Neuronal stem cell (in vitro differentiated cells): Measurements from ENCODE around the gene SLC8B1.

ENCODE experiments used
- DNase-seq: peaks from one replicate; pipeline ENCODE4 v3.0.0-alpha.2; 2013; ENCODE audit warnings: low spot score
- H2AFZ ChIP-seq: one replicate; pipeline ENCODE4 v1.6.1; 2013; ENCODE audit warnings: mild to moderate bottlenecking, low read length, inconsistent platforms
- H2AK5ac ChIP-seq: 2 replicates; pipeline ENCODE4 v1.6.1; 2013; ENCODE audit warnings: low read depth, mild to moderate bottlenecking, inconsistent platforms, low read length, moderate library complexity, mixed read lengths
- H2BK120ac ChIP-seq: 2 replicates; pipeline ENCODE4 v1.6.1; 2013; ENCODE audit warnings: low read depth, mild to moderate bottlenecking, inconsistent platforms, low read length, moderate library complexity, mixed read lengths
- H2BK12ac ChIP-seq: one replicate; pipeline ENCODE4 v1.6.1; 2013; ENCODE audit warnings: low read length, inconsistent platforms
- H2BK15ac ChIP-seq: 2 replicates; pipeline ENCODE4 v1.6.1; 2013; ENCODE audit warnings: mild to moderate bottlenecking, low read length, inconsistent platforms, mixed read lengths
- H2BK5ac ChIP-seq: one replicate; pipeline ENCODE4 v1.6.1; 2013; ENCODE audit warnings: inconsistent platforms, mild to moderate bottlenecking, low read length, moderate library complexity
- H3K14ac ChIP-seq: one replicate; pipeline ENCODE4 v1.6.1; 2013; ENCODE audit warnings: low read length, inconsistent platforms
- H3K18ac ChIP-seq: 2 replicates; pipeline ENCODE4 v1.6.1; 2013; ENCODE audit warnings: low read length, inconsistent platforms
- H3K23ac ChIP-seq: 2 replicates; pipeline ENCODE4 v1.6.1; 2013; ENCODE audit warnings: low read depth, mild to moderate bottlenecking, mixed read lengths, low read length, inconsistent platforms; ENCODE audit not compliant: poor library complexity
- H3K27ac ChIP-seq: replicated peaks from 3 replicates; pipeline ENCODE4 v1.5.1; 2013; ENCODE audit warnings: low read length, inconsistent platforms
- H3K27me3 ChIP-seq, 3 experiments: 2 replicates each; pipeline ENCODE4 v1.6.1; 2013; ENCODE audit warnings: low read length in 3 of 3, mild to moderate bottlenecking in 2 of 3, inconsistent platforms in 1 of 3, low read depth in 1 of 3, mixed read lengths in 1 of 3, moderate library complexity in 1 of 3; ENCODE audit not compliant: control insufficient read depth in 3 of 3, insufficient read depth in 3 of 3
- H3K36me3 ChIP-seq, 2 donors: replicated peaks in 1 of 2; 2 replicates each; pipeline ENCODE4 v1.6.1; 2013; ENCODE audit warnings: low read length in 2 of 2; ENCODE audit not compliant: control insufficient read depth in 2 of 2, insufficient read depth in 2 of 2
- H3K4ac ChIP-seq: 2 replicates; pipeline ENCODE4 v1.6.1; 2013; ENCODE audit warnings: inconsistent platforms, mild to moderate bottlenecking, low read length, moderate library complexity
- H3K4me1 ChIP-seq, 2 donors: 1 replicate in 1 of 2; 2 replicates in 1 of 2; pipeline ENCODE4 v1.6.1; 2013; ENCODE audit warnings: low read length in 2 of 2, low read depth in 1 of 2; ENCODE audit not compliant: control insufficient read depth in 2 of 2, insufficient read depth in 1 of 2
- H3K4me2 ChIP-seq: one replicate; pipeline ENCODE4 v1.6.1; 2013; ENCODE audit warnings: mild to moderate bottlenecking, low read length, inconsistent platforms; ENCODE audit not compliant: insufficient read depth, poor library complexity, severe bottlenecking
- H3K4me3 ChIP-seq, 2 donors: 2 replicates each; pipeline ENCODE4 v1.5.1; 2013; ENCODE audit warnings: low read length in 2 of 2, mild to moderate bottlenecking in 2 of 2, inconsistent platforms in 1 of 2, moderate library complexity in 1 of 2
- H3K79me1 ChIP-seq: one replicate; pipeline ENCODE4 v1.6.1; 2013; ENCODE audit warnings: low read depth, mild to moderate bottlenecking, inconsistent platforms, low read length, moderate library complexity
- H3K9ac ChIP-seq: one replicate; pipeline ENCODE4 v1.6.1; 2013; ENCODE audit warnings: mild to moderate bottlenecking, low read depth, low read length, inconsistent platforms; ENCODE audit not compliant: poor library complexity
- H3K9me3 ChIP-seq, 2 donors: replicated peaks in 1 of 2; 2 replicates each; pipeline versions ENCODE3 to v1.6.1; 2013; ENCODE audit warnings: low read length in 2 of 2, mild to moderate bottlenecking in 2 of 2, inconsistent platforms in 1 of 2, low read depth in 1 of 2, mixed read lengths in 1 of 2, moderate library complexity in 1 of 2; ENCODE audit not compliant: control insufficient read depth in 2 of 2, insufficient read depth in 1 of 2
- H4K8ac ChIP-seq: one replicate; pipeline ENCODE4 v1.6.1; 2013; ENCODE audit warnings: low read depth, mild to moderate bottlenecking, inconsistent platforms, low read length, moderate library complexity
- H4K91ac ChIP-seq: one replicate; pipeline ENCODE4 v1.6.1; 2013; ENCODE audit warnings: low read length, low read depth, mild to moderate bottlenecking, inconsistent platforms; ENCODE audit not compliant: poor library complexity
- WGBS, 2 donors: extraction: QIAGEN DNeasy Blood & Tissue Kit; methylation state at CpG; one replicate each; pipeline ENCODE4 v1.1.7; 2013; ENCODE audit warnings: missing lambda C conversion rate in 2 of 2, mixed read lengths in 1 of 2; ENCODE audit not compliant: insufficient read length in 2 of 2, insufficient replicate concordance in 1 of 2; ENCODE audit errors: extremely low coverage in 2 of 2; 5-methylcytosine and 5-hydroxymethylcytosine counted together

Gene SLC8B1

DNA sequence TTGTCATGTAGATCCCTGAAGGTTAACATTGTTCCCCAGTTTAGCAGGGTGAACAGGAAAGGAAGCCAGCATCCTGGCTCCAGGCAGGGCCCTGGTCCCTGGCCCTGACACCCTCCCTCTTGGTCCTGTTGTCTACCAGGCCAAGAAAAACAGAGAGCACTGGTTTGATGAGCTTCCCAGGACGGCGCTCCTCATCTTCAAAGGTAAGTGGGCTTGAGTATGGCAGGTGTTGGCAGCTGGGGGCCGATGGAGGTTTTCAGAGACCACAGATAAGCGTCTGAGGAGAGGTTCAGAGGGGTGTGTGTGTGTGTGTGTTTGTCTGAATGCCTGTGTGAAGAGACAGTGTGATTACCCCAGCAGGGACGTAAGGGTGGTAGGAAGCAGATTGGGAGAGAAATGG, 56.3 kb downstream of the SLC8B1 start:
- H3K4ac ChIP-seq: no peak overlapping the region
- DNase-seq: no peak
- no peak overlapping the region for H2BK5ac ChIP-seq
- no peak overlapping the region for H3K18ac ChIP-seq
- H3K4me2 ChIP-seq: no peak overlapping the region
- H3K79me1 ChIP-seq: peaks cover 2% of the 10 kb centered on the region
- H3K4me1 ChIP-seq: peaks cover 7 to 14% of the 10 kb centered on the region in 2 donors
- no peak overlapping the region for H2BK120ac ChIP-seq
- H2BK15ac ChIP-seq: no peak overlapping the region
- no peak overlapping the region for H3K27ac ChIP-seq
- WGBS, 2 donors: no CpG with 5 or more reads among the region's 5 CpGs
- peaks cover 0 to 2% of the 10 kb centered on the region in 2 donors for H3K36me3 ChIP-seq
- peak overlapping the region; percentile 47 for H3K14ac ChIP-seq
- no peak overlapping the region for H3K4me3 ChIP-seq
- peak overlapping the region; percentile 37 for H3K9ac ChIP-seq
- H3K27me3 ChIP-seq: no peaks in the 10 kb centered on the region
- no peak overlapping the region for H2BK12ac ChIP-seq
- no peak overlapping the region for H2AK5ac ChIP-seq
- H4K8ac ChIP-seq: no peak overlapping the region
- no peaks in the 10 kb centered on the region for H3K9me3 ChIP-seq
- H2AFZ ChIP-seq: no peak overlapping the region
- H4K91ac ChIP-seq: no peak overlapping the region
- no peak overlapping the region for H3K23ac ChIP-seq

DNA sequence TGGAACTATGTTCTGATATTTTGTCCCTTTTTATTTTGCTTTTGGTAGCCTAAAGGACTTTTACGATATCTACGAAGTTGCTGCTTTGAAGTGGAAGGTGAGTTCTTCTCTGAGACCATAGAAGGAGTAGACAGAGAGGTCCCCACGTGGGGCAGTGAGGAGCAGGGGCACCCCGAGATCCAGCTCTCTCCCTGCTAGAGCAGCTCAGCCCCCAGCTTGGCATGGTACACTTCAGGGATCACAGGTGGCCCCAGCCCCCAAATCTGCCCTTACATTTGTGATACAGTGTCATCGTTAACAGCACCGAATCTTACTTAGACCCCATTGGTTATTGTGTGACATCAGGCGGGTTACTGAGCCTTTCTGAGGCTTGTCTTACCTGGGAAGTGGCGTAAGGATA, 56.8 kb downstream of the SLC8B1 start:
- no peak overlapping the region for H3K18ac ChIP-seq
- H2AK5ac ChIP-seq: no peak overlapping the region
- DNase-seq: no peak
- peaks cover 0 to 2% of the 10 kb centered on the region in 2 donors for H3K36me3 ChIP-seq
- H3K27me3 ChIP-seq: no peaks in the 10 kb centered on the region
- no peaks in the 10 kb centered on the region for H3K9me3 ChIP-seq
- peaks cover 7 to 17% of the 10 kb centered on the region in 2 donors for H3K4me1 ChIP-seq
- no peak overlapping the region for H3K23ac ChIP-seq
- no peak overlapping the region for H2BK120ac ChIP-seq
- H2BK12ac ChIP-seq: no peak overlapping the region
- no peak overlapping the region for H2AFZ ChIP-seq
- H3K4ac ChIP-seq: no peak overlapping the region
- H3K27ac ChIP-seq: no peak overlapping the region
- no peak overlapping the region for H3K4me3 ChIP-seq
- no peak overlapping the region for H3K14ac ChIP-seq
- H3K9ac ChIP-seq: no peak overlapping the region
- no peak overlapping the region for H2BK5ac ChIP-seq
- H3K79me1 ChIP-seq: peaks cover 2% of the 10 kb centered on the region
- H4K91ac ChIP-seq: no peak overlapping the region
- H4K8ac ChIP-seq: no peak overlapping the region
- H3K4me2 ChIP-seq: no peak overlapping the region
- no peak overlapping the region for H2BK15ac ChIP-seq
- WGBS, 2 donors: no CpG with 5 or more reads among the region's 8 CpGs

GRCh38 chr12:113277511-113277910, 57.4 kb downstream of the SLC8B1 start:
- DNase-seq: no peak
- Histone ChIP-seq H3K36me3 (peaks cover 0 to 2% of the 10 kb centered on the region in 2 donors), H3K18ac (no peak overlapping the region), H3K9ac (no peak overlapping the region), H4K8ac (no peak overlapping the region), H2BK5ac (peak overlapping the region; percentile 30), H3K79me1 (peaks cover 2% of the 10 kb centered on the region), H3K9me3 (no peaks in the 10 kb centered on the region), H2BK12ac (no peak overlapping the region), H3K4me2 (no peak overlapping the region), H3K4me1 (peaks cover 13 to 23% of the 10 kb centered on the region in 2 donors), H3K4me3 (no peak overlapping the region), H3K23ac (no peak overlapping the region), H2AK5ac (no peak overlapping the region), H2BK120ac (no peak overlapping the region), H2AFZ (no peak overlapping the region), H2BK15ac (no peak overlapping the region), H3K27me3 (no peaks in the 10 kb centered on the region), H4K91ac (no peak overlapping the region), H3K27ac (no peak overlapping the region), H3K4ac (no peak overlapping the region), H3K14ac (no peak overlapping the region)
- WGBS, 2 donors: no CpG with 5 or more reads among the region's 5 CpGs

GRCh38 chr12:113276946-113277500, 57.9 kb downstream of the SLC8B1 start:
- H3K4ac ChIP-seq: peak overlapping the region; percentile 44
- H3K23ac ChIP-seq: no peak overlapping the region
- H4K91ac ChIP-seq: no peak overlapping the region
- peaks cover 2% of the 10 kb centered on the region for H3K79me1 ChIP-seq
- H2BK120ac ChIP-seq: no peak overlapping the region
- no peak overlapping the region for H2BK12ac ChIP-seq
- DNase-seq: no peak
- H3K27ac ChIP-seq: no peak overlapping the region
- H2AFZ ChIP-seq: no peak overlapping the region
- H3K27me3 ChIP-seq: no peaks in the 10 kb centered on the region
- peaks cover 0 to 2% of the 10 kb centered on the region in 2 donors for H3K36me3 ChIP-seq
- no CpG with 5 or more reads among the region's 10 CpGs for WGBS, 2 donors
- H2AK5ac ChIP-seq: peak overlapping the region; percentile 85
- no peak overlapping the region for H3K14ac ChIP-seq
- H3K9ac ChIP-seq: peak overlapping the region; percentile 70
- H3K4me2 ChIP-seq: no peak overlapping the region
- no peak overlapping the region for H3K18ac ChIP-seq
- H4K8ac ChIP-seq: no peak overlapping the region
- H2BK15ac ChIP-seq: no peak overlapping the region
- H3K4me1 ChIP-seq: peaks cover 16 to 28% of the 10 kb centered on the region in 2 donors
- H3K9me3 ChIP-seq: no peaks in the 10 kb centered on the region
- peak overlapping the region; percentile 30 for H2BK5ac ChIP-seq
- no peak overlapping the region for H3K4me3 ChIP-seq
